Right atrium auricular region (tissue), 2 donors: ENCODE results near the gene SIRPA. TPM values are rescaled to one million over a fixed set of nuclear protein-coding genes. Genes with fewer than 3 reads are reported as not detected.

ENCODE experiments used
- DNase-seq: peaks from one replicate; pipeline ENCODE4 v3.0.0-alpha.2; 2019; ENCODE audit warnings: low spot score
- H3K27ac ChIP-seq, 2 donors: fragments of 200-600 bp; sonication (generic); 1 replicate in 1 of 2; 2 replicates in 1 of 2; pipeline ENCODE4 v1.5.1; 2016 to 2019
- H3K27me3 ChIP-seq, 2 donors: fragments of 200-600 bp; sonication (generic); one replicate each; pipeline versions ENCODE4 v1.5.1 to v1.6.0; 2017 to 2019
- H3K36me3 ChIP-seq: fragments of 200-600 bp; sonication (generic); one replicate; pipeline ENCODE4 v1.5.1; 2016
- H3K4me1 ChIP-seq, 2 donors: fragments of 200-600 bp; sonication (generic); one replicate each; pipeline versions ENCODE4 v1.5.1 to v1.6.0; 2017 to 2019
- H3K4me3 ChIP-seq, 2 donors: fragments of 200-600 bp; sonication (generic); 1 replicate in 1 of 2; 2 replicates in 1 of 2; pipeline ENCODE4 v1.5.1; 2017 to 2019; ENCODE audit warnings: mild to moderate bottlenecking in 1 of 2, moderate library complexity in 1 of 2
- H3K9me3 ChIP-seq, 2 donors: fragments of 200-600 bp; sonication (generic); one replicate each; pipeline ENCODE4 v1.5.1; 2019
- CTCF ChIP-seq, 2 donors: fragments of 200-600 bp; sonication (generic); IDR thresholded peaks; one replicate each; pipeline ENCODE4 v1.5.1; 2019; ENCODE audit warnings: antibody characterized with exemption in 2 of 2
- total RNA-seq, 2 donors: library from RNA; depleted of rRNA; stranded (reverse); fragments of >200 nt; gene quantifications; one replicate each; pipeline ENCODE4 v1.1.0, GENCODE V29; 2016

SIRPA gene
- total RNA-seq, 2 donors from 2014 or later, result 32.4 to 58.5 TPM

DNA sequence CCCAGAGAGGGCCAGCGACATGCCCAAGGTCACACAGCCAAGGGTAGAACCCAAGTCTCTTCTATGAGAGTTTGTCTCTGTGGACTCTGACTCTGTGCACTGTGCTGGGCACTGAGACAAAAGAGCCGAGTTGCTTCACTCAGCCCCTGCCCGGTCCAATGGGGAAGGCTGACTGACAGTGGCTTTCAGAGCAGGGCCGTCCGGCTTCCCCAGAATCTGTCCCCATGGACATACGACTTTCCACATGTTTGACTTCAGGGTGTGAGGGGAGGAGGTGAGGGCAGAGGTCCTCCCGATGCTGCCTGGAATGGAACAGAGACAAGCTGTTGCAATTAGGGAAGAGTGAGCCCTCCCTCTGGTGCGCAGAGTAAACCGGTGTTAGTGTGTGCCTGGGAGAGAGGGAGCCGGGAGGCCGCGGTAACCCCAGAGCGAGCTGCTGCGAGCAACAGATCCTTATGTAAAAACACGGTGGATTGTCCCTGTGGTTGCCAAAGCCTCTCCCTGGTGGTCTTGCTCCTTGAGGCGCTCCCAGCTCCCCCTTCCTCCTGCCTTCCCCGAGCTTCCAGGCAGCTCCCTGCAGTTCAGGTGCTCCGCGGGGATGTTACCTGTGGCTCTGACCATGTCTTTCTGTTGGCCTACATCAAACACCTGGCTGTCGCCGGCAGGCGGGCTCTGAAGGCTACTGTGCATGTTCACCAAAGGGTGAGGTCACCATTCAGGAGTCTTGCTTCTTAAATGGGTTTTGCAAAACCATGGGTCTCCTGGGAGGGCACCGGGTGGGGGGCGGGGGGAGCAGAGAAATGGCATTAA, 672 bp downstream of the SIRPA start:
- DNase-seq, result peak; percentile 79
- no peaks in the 10 kb centered on the region for H3K9me3 ChIP-seq
- H3K27ac ChIP-seq, result peak overlapping the region; percentile 94 to 96
- no peaks in the 10 kb centered on the region for H3K36me3 ChIP-seq
- TF ChIP-seq CTCF (IDR thresholded peaks at IDR 0.05), result no peak
- peaks cover 0 to 68% of the 10 kb centered on the region in 2 donors for H3K4me1 ChIP-seq
- peak overlapping the region; percentile 76 to 87 for H3K4me3 ChIP-seq
- H3K27me3 ChIP-seq, result no peaks in the 10 kb centered on the region

DNA sequence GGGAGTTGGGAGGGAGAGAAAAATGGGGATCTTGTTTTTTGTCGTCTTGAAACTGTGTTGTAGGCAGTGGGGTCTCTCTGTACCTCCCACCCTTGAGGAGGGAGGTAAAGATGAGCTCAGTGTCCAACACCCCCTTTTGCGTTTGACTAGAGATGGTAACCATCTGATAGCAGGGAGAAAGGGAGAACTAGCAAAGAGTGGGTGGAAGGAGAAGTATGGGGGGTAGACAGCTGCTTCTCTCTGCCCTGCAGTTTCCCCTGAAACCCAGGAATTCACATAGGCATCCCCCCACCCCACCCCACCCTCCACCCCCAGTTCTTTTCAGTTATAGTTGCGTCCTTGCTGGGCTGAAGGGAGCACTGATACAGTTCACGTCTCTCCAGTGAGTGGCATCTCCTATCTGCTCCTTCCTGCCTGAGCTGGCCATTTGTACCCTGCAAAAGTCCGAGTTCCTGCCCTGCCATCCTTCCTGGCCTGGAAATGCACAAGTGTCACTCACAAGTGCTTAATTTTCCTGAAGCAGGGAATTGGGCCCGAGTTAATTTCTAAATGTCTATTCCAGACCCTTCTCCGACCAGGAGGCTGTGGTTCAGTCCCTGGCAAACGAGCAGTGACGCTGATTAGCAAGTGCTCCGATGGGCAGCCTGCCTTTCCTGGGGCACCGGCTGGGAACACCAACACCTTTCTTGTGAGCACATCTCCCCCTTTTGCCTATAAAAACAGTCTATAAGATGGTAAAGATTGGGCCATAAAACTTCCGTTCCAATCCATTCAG, 1.5 kb downstream of the SIRPA start:
- H3K4me1 ChIP-seq, result peaks cover 0 to 66% of the 10 kb centered on the region in 2 donors
- H3K36me3 ChIP-seq, result no peaks in the 10 kb centered on the region
- DNase-seq, result no peak
- H3K4me3 ChIP-seq, result peak overlapping the region; percentile 76 to 87
- H3K27ac ChIP-seq, result peak overlapping the region; percentile 94 to 96
- H3K9me3 ChIP-seq, result no peaks in the 10 kb centered on the region
- no peaks in the 10 kb centered on the region for H3K27me3 ChIP-seq
- TF ChIP-seq CTCF (IDR thresholded peaks at IDR 0.05), result no peak

- H3K27me3 ChIP-seq, result no peaks in the 10 kb centered on the region
Observed at GRCh38 chr20:1897541-1897940, 2.3 kb downstream of the SIRPA start.

DNA sequence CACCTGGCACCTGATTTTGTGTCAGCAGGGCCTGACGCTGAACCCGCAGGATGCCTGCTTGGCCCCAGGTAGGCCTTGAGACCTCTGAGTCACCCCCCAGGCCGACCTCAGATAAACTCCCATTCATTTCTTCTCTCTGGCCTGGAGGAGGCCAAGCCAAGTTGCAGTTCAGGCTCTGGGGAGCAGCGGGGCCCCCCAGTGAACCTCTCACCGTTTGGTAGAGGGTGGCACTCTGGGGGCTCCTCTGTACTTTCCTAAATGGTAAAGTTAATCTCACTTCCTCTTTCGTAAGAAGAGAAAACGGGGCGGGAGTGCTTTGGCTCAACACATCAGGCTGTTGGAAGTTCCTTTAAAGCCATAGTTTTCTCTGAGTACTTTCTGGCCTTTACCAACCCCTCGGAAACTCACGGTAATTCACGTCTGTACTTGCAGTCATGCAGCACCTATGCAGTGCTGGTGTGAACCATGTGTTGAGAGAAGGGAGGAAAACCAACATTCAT, 2.8 kb downstream of the SIRPA start:
- Histone ChIP-seq H3K27ac (peak overlapping the region; percentile 94 to 96), H3K36me3 (no peaks in the 10 kb centered on the region), H3K9me3 (no peaks in the 10 kb centered on the region), H3K4me3 (no peak overlapping the region), H3K27me3 (no peaks in the 10 kb centered on the region), H3K4me1 (peaks cover 0 to 61% of the 10 kb centered on the region in 2 donors)
- no peak for TF ChIP-seq CTCF (IDR thresholded peaks at IDR 0.05)
- peak; percentile 81 for DNase-seq

More at GRCh38 chr20:1897541-1897940, 2.3 kb downstream of the SIRPA start:
- H3K4me1 ChIP-seq, result peaks cover 0 to 66% of the 10 kb centered on the region in 2 donors
- no peak overlapping the region for H3K4me3 ChIP-seq
- no peaks in the 10 kb centered on the region for H3K9me3 ChIP-seq
- DNase-seq, result no peak
- H3K27ac ChIP-seq, result peak overlapping the region; percentile 94 to 96
- no peak for TF ChIP-seq CTCF (IDR thresholded peaks at IDR 0.05)
- H3K36me3 ChIP-seq, result no peaks in the 10 kb centered on the region

- H3K27ac ChIP-seq, result peak overlapping the region; percentile 94 to 96
- no peaks in the 10 kb centered on the region for H3K36me3 ChIP-seq
- no peaks in the 10 kb centered on the region for H3K9me3 ChIP-seq
- DNase-seq, result no peak
- TF ChIP-seq CTCF (IDR thresholded peaks at IDR 0.05), result no peak
- no peak overlapping the region for H3K4me3 ChIP-seq
- peaks cover 0 to 55% of the 10 kb centered on the region in 2 donors for H3K4me1 ChIP-seq
- no peaks in the 10 kb centered on the region for H3K27me3 ChIP-seq
Observed at GRCh38 chr20:1898482-1899240, 3.5 kb downstream of the SIRPA start.
